ENCODE results near the gene HYI.
"Not testable (repeated sequence)": the region's sequence is repeated elsewhere in the genome, so short reads cannot be mapped to it uniquely, and the experiment has no call there.

The HYI gene

DNA sequence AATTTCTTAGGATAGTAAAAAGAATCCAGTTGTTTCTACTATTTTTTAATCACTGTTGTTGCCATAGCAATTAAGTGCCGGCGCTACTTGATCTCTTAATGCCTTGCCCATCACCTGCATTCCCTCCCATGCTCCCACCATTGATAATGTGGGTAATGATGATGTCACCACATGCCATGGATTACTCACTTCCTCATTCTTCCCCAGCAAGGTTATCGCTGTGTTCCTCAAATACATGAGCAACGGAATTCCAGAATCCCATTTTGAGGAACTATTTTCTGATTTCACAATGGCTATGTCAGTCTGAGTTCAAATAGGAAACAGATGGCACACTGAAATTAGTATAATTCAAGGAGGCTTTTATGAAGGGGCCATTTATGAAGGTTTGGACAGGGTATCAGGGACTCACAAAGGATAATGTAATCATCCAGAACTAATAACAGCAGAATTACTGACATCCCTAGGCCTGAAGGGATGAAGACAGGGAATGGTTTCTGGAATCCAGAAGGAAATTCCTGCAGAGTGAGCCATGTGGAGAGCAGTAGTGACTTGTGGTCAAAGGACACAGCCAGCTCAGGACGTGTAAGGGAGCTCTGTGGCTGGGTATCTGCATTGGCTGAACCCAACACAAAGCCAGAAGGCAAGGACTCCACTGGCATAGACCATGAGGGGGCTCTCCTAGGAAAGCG lies 18.9 kb upstream of the HYI start:
- H3K27ac Mint-ChIP-seq; H3K36me3 Mint-ChIP-seq; H3K27me3 Mint-ChIP-seq; H3K4me3 Mint-ChIP-seq; H3K4me1 Mint-ChIP-seq (ENCODE audit: low read depth); H3K9me3 Mint-ChIP-seq (ENCODE audit: low read depth): not testable (repeated sequence)

GRCh38 chr1:43472087-43472462 lies 18.3 kb upstream of the HYI start:
- Mint-ChIP-seq H3K4me1 (ENCODE audit: low read depth) (no peaks in the 10 kb centered on the region), H3K9me3 (ENCODE audit: low read depth) (no peaks in the 10 kb centered on the region), H3K27ac (no peak overlapping the region), H3K27me3 (no peaks in the 10 kb centered on the region), H3K36me3 (no peaks in the 10 kb centered on the region), H3K4me3 (no peak overlapping the region)

DNA sequence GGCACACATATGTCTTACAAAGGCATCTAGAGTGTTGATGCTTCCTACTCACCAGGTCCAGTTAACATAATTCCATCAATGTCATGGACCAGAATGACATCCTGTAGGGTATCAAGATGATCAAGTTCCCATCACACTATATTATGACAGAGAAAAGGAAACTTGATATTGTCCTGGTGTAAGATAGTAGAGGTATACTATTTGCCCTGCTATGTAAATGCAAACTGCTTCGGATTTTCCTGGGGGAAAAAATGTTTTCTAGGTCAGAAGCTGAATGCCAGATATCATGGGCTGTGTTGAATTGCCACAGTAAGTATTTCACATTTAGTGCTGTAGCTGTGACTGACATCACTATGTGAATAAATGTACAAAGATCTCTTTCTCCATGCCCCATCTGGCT lies 16.2 kb upstream of the HYI start:
- no peak overlapping the region for H3K4me3 Mint-ChIP-seq
- H3K4me1 Mint-ChIP-seq (ENCODE audit: low read depth), result peaks cover 3% of the 10 kb centered on the region
- H3K27me3 Mint-ChIP-seq, result no peaks in the 10 kb centered on the region
- H3K27ac Mint-ChIP-seq, result no peak overlapping the region
- no peaks in the 10 kb centered on the region for H3K9me3 Mint-ChIP-seq (ENCODE audit: low read depth)
- H3K36me3 Mint-ChIP-seq, result no peaks in the 10 kb centered on the region

GRCh38 chr1:43468414-43468813 lies 14.7 kb upstream of the HYI start:
- peaks cover 3% of the 10 kb centered on the region for H3K4me1 Mint-ChIP-seq (ENCODE audit: low read depth)
- H3K4me3 Mint-ChIP-seq, result no peak overlapping the region
- H3K27ac Mint-ChIP-seq, result no peak overlapping the region
- no peaks in the 10 kb centered on the region for H3K27me3 Mint-ChIP-seq
- no peaks in the 10 kb centered on the region for H3K36me3 Mint-ChIP-seq
- H3K9me3 Mint-ChIP-seq (ENCODE audit: low read depth), result no peaks in the 10 kb centered on the region

- no peaks in the 10 kb centered on the region for H3K27me3 Mint-ChIP-seq
- peaks cover 3% of the 10 kb centered on the region for H3K4me1 Mint-ChIP-seq (ENCODE audit: low read depth)
- no peaks in the 10 kb centered on the region for H3K9me3 Mint-ChIP-seq (ENCODE audit: low read depth)
- H3K36me3 Mint-ChIP-seq, result no peaks in the 10 kb centered on the region
- no peak overlapping the region for H3K4me3 Mint-ChIP-seq
- no peak overlapping the region for H3K27ac Mint-ChIP-seq
Measured at GRCh38 chr1:43466403-43466802, 12.7 kb upstream of the HYI start.

GRCh38 chr1:43465505-43466067 lies 11.9 kb upstream of the HYI start:
- no peak overlapping the region for H3K4me3 Mint-ChIP-seq
- H3K36me3 Mint-ChIP-seq, result no peaks in the 10 kb centered on the region
- no peaks in the 10 kb centered on the region for H3K27me3 Mint-ChIP-seq
- H3K9me3 Mint-ChIP-seq (ENCODE audit: low read depth), result no peaks in the 10 kb centered on the region
- H3K4me1 Mint-ChIP-seq (ENCODE audit: low read depth), result peaks cover 3% of the 10 kb centered on the region
- H3K27ac Mint-ChIP-seq, result no peak overlapping the region

DNA sequence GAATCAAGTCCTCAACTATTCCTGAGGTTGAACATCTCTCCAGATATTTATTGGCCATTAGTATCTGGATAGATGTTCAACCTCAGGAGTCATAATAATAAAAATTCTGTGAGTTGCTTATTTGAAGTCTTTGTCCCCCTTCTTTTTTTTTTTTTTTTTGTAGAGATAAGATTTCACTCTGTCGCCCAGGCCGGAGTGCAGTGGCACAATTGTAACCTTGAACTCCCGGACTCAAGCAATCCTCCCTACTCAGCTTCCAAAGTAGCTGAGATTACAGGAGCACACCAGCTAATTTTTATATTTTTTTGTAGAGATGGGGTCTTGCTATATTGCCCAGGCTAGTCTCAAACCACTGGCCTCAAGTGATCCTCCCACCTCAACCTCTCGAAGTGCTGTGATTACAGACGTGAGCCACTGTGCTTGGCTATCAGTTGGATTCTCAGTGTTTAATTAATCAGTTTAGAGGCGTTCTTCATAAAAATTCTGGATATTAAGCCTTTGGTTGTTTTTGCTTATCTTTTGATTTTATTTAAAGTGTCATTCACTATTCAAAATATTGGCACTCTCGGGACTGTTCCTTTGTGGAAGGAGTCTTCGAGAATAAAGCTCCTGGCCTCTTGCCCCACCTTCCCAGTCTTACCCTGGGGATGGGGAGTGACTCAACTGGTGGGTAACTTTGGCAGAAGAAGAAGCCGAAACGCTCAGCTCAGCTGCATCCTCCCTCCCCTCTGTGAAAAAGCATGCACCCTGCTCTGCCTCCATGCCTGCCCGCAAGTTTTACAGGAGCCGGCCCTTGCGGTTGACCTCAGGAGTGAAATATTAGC lies 11.2 kb upstream of the HYI start:
- peaks cover 3% of the 10 kb centered on the region for H3K4me1 Mint-ChIP-seq (ENCODE audit: low read depth)
- no peak overlapping the region for H3K27ac Mint-ChIP-seq
- no peak overlapping the region for H3K4me3 Mint-ChIP-seq
- no peaks in the 10 kb centered on the region for H3K9me3 Mint-ChIP-seq (ENCODE audit: low read depth)
- H3K27me3 Mint-ChIP-seq, result no peaks in the 10 kb centered on the region
- no peaks in the 10 kb centered on the region for H3K36me3 Mint-ChIP-seq

GRCh38 chr1:43463479-43463878 lies 9.7 kb upstream of the HYI start:
- Mint-ChIP-seq H3K4me1 (ENCODE audit: low read depth) (peaks cover 3% of the 10 kb centered on the region), H3K36me3 (no peaks in the 10 kb centered on the region), H3K4me3 (no peak overlapping the region), H3K9me3 (ENCODE audit: low read depth) (no peaks in the 10 kb centered on the region), H3K27ac (no peak overlapping the region), H3K27me3 (no peaks in the 10 kb centered on the region)

DNA sequence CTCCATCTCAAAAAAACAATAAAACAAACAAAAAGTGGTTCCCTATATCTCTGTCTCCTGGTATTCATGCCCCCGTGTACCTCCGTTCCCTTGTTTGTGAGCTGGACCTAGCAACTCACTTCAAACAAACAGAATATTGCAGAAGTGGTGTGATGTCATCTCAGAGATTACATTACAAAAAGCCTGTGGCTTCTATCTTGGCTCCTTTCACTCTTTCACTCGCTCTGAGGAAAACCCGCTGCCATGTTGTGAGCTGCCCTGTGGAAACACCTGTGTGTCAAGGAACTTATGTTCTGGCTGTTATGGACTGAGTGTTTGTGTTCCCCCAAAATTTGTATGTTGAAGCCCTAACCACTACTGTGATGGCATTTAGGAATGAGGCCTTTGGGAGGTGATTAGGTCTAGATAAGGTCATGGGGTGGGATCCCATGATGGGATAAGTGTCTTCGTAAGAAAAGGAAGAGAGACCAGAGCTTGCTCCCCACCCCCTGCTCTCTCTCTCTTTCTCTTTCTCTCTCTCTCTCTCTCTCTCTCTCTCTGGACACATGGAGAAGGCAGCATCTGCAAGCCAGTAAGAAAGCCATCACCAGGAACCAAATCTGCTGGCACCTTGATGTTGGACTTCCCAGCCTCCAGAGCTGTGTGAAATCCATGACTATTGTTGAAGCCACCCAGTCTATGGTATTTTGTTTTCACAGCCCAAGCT lies 7.4 kb upstream of the HYI start:
- Mint-ChIP-seq H3K36me3 (no peaks in the 10 kb centered on the region), H3K9me3 (ENCODE audit: low read depth) (no peaks in the 10 kb centered on the region), H3K27me3 (peaks cover 9% of the 10 kb centered on the region), H3K4me1 (ENCODE audit: low read depth) (peaks cover under 1% of the 10 kb centered on the region), H3K4me3 (no peak overlapping the region), H3K27ac (no peak overlapping the region)

DNA sequence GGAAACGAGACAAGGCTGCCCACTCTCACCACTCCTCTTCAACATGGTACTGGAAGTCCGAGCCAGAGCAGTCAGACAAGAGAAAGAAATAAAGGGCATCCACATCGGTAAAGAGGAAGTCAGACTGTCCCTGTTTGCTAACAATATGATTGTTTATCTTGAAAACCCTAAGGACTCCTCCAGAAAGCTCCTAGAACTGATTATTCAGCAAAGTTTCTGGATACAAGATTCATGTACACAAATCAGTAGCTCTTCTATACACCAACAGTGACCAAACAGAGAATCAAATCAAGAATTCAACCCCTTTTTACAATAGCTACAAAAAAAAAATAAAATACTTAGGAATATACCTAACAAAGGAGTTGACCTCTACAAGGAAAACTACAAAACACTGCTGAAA lies 4.6 kb upstream of the HYI start:
- not testable (repeated sequence) for H3K27ac Mint-ChIP-seq; H3K36me3 Mint-ChIP-seq; H3K4me3 Mint-ChIP-seq; H3K9me3 Mint-ChIP-seq (ENCODE audit: low read depth)
- peaks cover 16% of the 10 kb centered on the region for H3K27me3 Mint-ChIP-seq
- H3K4me1 Mint-ChIP-seq (ENCODE audit: low read depth), result peaks cover 14% of the 10 kb centered on the region

GRCh38 chr1:43455213-43455889 lies 1.6 kb upstream of the HYI start:
- H3K4me1 Mint-ChIP-seq (ENCODE audit: low read depth), result peaks cover 21% of the 10 kb centered on the region
- peaks cover 16% of the 10 kb centered on the region for H3K27me3 Mint-ChIP-seq
- H3K4me3 Mint-ChIP-seq, result no peak overlapping the region
- H3K36me3 Mint-ChIP-seq, result peaks cover 3% of the 10 kb centered on the region
- H3K9me3 Mint-ChIP-seq (ENCODE audit: low read depth), result no peaks in the 10 kb centered on the region
- H3K27ac Mint-ChIP-seq, result no peak overlapping the region

GRCh38 chr1:43454270-43455011 lies 710 bp upstream of the HYI start:
- Mint-ChIP-seq H3K27me3 (peaks cover 16% of the 10 kb centered on the region), H3K9me3 (ENCODE audit: low read depth) (no peaks in the 10 kb centered on the region), H3K4me1 (ENCODE audit: low read depth) (peaks cover 21% of the 10 kb centered on the region), H3K36me3 (peaks cover 3% of the 10 kb centered on the region), H3K4me3 (peak overlapping the region; percentile 91), H3K27ac (peak overlapping the region; percentile 82)

GRCh38 chr1:43452789-43453441 lies 816 bp downstream of the HYI start:
- Mint-ChIP-seq H3K4me1 (ENCODE audit: low read depth) (peaks cover 21% of the 10 kb centered on the region), H3K27ac (peak overlapping the region; percentile 75), H3K4me3 (peak overlapping the region; percentile 84), H3K27me3 (peaks cover 16% of the 10 kb centered on the region), H3K9me3 (ENCODE audit: low read depth) (no peaks in the 10 kb centered on the region), H3K36me3 (peaks cover 3% of the 10 kb centered on the region)

All from activated naive CD8-positive, alpha-beta T cell (primary cell).